Embryonic facial prominence (tissue), 1 donor: Measurements from ENCODE around the gene ZDHHC8.
A peak's percentile ranks its signal among the peaks of the same experiment; 100 is the strongest.
"Not testable (repeated sequence)": the region's sequence is repeated elsewhere in the genome, so short reads cannot be mapped to it uniquely, and the experiment has no call there.

Experiments used
- DNase-seq: peaks from one replicate; pipeline ENCODE4 v3.0.0-alpha.2; 2016; ENCODE audit errors: extremely low spot score

The ZDHHC8 gene

DNA sequence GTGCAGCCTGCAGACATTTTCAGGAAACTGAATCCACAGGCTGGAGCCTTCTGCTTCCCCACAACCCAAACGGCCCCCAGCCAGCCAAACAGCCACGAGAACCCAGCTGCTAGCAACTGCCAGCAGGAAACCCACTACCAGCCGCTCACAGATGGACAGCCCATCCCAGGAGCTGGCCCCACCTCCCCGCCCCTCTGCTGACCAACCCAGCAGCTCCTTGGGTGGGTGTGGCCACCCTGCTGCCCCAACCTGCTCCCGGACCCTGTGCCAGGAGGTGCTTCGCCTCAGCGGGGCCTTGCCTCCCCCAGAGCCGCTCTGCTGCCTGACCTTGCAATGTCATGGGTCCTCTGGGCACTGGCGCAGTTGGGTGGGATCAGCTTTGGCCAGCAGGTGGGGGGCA is 27.5 kb downstream of the ZDHHC8 start:
- no peak for DNase-seq

DNA sequence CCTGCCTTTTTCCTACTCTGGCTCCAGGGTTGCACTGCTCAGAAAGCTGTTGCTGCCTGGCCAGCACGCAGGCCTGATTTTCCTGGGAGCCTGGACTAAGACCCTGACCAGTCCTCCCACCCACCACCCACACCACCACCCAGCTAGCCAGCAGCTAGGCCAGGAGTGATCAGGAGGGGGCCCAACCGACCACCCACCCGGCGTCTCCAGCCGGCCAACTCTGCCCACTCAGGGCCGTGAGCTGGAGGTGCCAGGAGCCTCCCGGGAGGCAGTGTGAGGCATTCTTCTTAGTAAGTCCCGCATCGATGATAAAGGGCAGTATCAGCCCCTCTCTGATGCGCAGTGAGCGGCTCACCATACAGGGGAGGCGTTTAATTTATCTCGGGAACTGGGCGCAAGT is 27.9 kb downstream of the ZDHHC8 start:
- not testable (repeated sequence) for DNase-seq

GRCh38 chr22:20160041-20160440 is 28.4 kb downstream of the ZDHHC8 start:
- no peak for DNase-seq

GRCh38 chr22:20164863-20165262 is 33.3 kb downstream of the ZDHHC8 start:
- DNase-seq, result no peak

DNA sequence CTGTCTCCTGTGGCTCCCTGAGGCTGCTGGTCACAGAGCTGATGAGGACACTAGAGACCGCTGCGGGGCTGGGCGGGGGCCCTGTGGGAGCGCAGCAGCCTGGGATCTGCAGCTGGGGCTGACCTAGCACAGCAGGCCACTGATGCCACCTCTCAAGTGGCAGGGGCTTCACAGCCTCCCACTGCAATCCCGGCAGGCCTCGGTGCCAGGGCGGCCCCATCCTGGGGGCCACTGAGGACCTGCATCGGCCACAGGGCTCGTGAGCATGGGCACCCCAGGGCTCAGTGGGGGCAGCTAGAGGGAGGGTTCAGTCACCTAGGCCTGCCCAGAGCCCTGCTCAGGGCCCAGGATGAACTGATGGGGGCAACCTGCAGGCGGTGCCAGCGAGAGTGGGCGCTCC is 33.8 kb downstream of the ZDHHC8 start:
- DNase-seq, result no peak

GRCh38 chr22:20165913-20166312 is 34.3 kb downstream of the ZDHHC8 start:
- DNase-seq, result no peak

DNA sequence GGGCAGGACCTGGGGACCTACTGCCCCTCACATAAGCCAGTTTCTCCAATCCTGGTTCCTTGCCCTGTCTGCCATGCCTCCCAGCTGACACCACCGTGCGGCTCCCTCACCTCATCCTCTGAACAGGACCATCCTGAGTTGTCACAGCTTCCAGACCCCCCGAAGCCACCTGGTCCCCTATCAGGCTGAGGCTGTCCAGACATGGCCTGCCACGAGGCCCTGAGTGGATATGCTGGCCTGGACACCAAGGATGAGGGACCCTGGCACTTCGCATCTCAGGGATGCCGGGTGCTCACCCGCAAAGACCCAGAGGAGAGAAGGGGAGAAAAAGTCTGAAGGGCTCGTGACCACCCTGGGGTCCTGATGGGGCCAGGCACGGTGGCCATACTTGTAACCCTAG is 35.1 kb downstream of the ZDHHC8 start:
- no peak for DNase-seq

DNA sequence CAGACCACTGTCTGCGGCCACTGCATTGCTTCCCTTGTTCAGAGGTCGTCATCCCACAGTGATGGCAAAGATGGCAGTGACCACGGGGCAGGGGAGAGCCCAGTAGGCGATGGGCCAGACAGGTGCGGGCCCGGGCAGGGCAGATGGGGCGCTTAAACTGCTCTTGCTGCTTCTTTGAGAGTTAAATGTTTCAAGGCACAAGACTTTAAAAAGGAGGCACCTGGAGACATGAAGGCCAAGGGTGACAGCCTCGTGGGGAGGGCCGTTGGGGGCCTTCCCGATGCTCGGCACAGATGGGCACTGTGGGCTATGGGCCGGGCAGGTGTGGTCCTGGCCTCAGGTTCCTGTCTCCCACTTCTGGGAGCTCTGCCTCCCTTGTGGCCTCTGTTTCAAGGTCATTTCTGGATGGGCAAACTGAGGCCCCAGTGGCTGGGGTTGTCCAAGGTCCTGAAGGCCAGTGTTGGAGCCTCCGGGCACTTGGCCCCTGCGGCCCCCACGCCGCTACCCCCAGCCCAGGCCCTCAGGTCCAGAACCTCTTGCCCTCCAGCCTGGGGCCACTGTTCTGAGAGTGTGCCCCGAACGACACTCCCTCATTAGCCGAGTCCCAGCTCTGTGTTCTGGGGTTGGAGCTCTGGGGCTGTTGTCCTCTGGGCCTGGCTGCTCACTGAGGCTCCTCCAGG is 36.2 kb downstream of the ZDHHC8 start:
- DNase-seq, result no peak

- DNase-seq, result no peak
Measured at GRCh38 chr22:20169253-20169822, 37.7 kb downstream of the ZDHHC8 start.

DNA sequence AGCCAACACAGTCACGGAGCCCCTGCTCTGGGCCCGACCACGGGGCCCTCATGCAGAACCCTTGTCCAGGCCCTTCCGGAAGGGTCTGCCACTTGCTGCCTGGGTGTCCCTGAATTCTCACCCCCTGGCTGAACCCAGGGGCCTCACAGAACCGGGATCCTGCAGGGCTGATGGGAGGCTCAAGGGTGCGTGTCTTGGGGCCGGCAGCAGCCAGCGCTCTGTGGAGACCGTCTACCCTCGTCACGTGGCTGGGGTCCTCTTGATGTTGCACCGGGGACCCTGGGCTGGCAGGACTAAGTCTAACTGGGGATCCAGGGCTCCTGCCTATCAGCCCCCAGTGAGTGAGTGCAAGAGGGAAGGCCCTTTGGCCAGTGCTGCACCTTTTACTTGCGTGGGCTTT is 38.6 kb downstream of the ZDHHC8 start:
- no peak for DNase-seq

DNA sequence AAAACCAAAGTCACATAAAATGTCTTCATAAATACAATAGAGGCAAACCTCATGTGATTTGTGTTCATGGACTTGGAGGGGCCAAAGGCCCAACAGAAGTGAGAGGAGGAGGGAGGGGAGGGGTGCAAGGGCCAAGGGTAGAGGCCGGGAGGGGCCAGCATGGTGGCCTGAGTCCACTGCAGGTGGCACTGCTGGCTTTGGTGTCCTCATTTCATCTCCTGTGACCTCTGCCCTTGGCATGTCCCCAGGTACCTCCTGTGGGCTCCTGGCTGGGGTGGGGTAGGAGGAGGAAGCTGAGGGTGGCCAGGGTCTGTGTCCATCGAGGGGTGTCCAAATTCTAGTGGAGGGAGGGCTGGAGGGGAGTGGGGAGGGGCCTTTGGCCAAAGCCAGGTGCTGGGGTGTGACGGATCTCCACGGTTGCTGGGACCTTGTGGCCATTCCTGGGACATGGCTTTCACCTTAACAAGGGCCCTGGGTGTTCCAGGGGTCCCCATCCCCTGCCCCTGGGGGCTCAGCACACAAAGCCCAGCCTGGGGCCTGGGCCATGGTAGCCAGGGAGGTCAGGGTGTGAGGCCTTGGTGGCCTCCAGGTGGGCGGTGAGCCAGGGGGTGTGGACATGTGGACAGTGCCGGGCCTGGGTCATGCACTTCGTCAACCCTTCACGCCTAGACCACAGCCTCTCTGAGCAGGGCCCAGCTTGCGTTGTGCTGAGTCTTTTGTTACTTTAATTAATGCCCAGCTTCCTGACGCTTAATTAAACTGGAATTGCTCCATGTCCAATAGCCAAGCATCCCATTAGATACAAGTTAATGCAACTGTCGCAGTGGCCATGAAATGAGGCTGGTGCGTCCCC is 39.9 kb downstream of the ZDHHC8 start:
- no peak for DNase-seq

DNA sequence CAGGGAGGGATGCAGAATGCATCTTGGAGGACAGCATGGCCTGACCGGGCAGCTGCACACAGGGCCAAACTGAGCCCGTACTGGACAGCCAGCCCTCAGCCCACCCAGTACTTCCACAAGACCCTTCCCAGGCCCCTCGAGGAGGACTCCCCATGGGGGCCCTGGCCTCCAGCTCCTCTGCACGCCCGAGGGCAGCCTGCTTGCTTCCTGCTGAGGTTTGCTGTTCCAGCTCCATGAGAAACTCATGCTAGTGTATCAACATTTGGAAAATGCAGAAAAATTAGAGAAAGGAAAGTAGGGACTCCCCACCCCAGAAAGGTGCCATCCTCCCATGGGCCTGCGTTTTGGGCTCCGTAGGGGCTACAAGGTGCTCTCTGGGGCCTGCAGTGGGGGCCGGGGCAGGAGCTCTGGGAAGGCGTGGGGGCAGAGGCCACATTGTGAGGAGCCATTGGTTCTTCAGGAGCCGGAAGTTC is 40.6 kb downstream of the ZDHHC8 start:
- DNase-seq, result no peak

GRCh38 chr22:20173246-20173645 is 41.6 kb downstream of the ZDHHC8 start:
- DNase-seq, result no peak

GRCh38 chr22:20173772-20174171 is 42.2 kb downstream of the ZDHHC8 start:
- DNase-seq, result no peak

DNA sequence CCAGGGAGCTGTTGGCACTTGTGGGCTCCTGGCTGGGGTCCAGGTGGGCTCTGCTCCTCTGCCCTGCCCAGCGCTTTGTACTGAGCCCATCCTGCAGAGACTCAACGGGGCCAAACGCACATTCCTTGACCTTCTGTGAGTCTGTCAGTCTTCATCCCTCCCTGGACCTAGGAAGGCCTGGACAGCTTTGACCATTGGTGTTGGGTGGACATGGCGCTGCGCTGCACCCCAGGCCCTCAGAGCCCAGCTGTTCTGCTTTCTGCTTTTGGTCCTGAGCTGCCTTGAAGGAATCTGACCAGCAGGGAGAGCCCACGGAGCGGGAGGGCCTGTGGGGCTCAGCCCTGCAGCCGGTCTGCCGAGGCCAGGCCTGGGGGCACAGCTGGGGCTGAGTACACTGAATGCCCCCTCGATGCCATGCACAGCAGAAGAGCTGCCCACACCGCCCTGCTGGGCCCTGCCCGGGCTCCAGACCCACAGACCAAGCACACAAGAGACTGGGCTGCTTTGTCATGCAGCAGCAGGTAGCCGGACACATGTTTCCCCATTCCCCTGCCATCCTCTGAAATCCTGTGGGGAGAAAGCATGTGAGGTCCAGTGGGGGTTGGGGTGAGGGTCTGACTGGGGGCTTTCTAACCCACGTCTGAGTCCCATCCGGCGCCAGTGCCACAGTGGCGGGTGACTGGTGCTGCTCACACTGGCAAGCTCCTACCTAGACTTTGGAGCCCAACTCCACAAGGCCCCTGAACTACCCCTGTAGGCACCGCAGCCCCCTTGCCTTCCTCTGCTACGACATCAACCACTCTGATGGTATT is 43.4 kb downstream of the ZDHHC8 start:
- no peak for DNase-seq

DNA sequence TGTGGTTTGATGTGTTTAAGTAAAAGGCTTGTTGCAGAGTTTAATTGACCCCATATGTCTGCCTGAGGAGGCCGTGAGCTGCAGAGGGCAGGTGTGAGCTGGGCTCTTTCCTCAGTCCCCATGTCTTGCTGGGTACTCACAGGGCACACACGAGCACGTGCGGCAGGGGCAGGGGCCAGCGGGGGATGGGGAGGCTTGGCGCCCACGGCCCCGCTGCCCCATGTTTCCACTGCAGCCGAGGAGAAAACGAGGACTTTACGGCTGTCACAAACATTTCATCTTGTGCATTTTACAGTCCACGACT is 43.9 kb downstream of the ZDHHC8 start:
- DNase-seq, result peak; percentile 28

- DNase-seq, result no peak
Measured at GRCh38 chr22:20176421-20177085, 44.9 kb downstream of the ZDHHC8 start.

GRCh38 chr22:20177217-20177911 is 45.8 kb downstream of the ZDHHC8 start:
- no peak for DNase-seq

- DNase-seq, result no peak
Measured at GRCh38 chr22:20178075-20178914, 46.7 kb downstream of the ZDHHC8 start.

GRCh38 chr22:20178915-20179227 is 47.3 kb downstream of the ZDHHC8 start:
- no peak for DNase-seq
